AG09309 (cell line): ENCODE results near the gene CNPPD1.

Source experiments
- DNase-seq: peaks from one replicate; pipeline ENCODE4 v3.0.0-alpha.2; 2010; ENCODE audit warnings: low read depth
- H3K4me3 ChIP-seq: 2 replicates; pipeline ENCODE4 v1.5.1; 2011; ENCODE audit warnings: mild to moderate bottlenecking, low read depth, low read length, moderate library complexity; ENCODE audit not compliant: control insufficient read depth
- TF ChIP-seq, protein P1 (sequence below): IDR thresholded peaks from 2 replicates; pipeline ENCODE4 v1.5.1; 2011; ENCODE audit warnings: mild to moderate bottlenecking, low read depth, low read length, inconsistent platforms; ENCODE audit not compliant: insufficient read depth, control insufficient read depth; ENCODE audit errors: missing control alignments

CNPPD1 gene

DNA sequence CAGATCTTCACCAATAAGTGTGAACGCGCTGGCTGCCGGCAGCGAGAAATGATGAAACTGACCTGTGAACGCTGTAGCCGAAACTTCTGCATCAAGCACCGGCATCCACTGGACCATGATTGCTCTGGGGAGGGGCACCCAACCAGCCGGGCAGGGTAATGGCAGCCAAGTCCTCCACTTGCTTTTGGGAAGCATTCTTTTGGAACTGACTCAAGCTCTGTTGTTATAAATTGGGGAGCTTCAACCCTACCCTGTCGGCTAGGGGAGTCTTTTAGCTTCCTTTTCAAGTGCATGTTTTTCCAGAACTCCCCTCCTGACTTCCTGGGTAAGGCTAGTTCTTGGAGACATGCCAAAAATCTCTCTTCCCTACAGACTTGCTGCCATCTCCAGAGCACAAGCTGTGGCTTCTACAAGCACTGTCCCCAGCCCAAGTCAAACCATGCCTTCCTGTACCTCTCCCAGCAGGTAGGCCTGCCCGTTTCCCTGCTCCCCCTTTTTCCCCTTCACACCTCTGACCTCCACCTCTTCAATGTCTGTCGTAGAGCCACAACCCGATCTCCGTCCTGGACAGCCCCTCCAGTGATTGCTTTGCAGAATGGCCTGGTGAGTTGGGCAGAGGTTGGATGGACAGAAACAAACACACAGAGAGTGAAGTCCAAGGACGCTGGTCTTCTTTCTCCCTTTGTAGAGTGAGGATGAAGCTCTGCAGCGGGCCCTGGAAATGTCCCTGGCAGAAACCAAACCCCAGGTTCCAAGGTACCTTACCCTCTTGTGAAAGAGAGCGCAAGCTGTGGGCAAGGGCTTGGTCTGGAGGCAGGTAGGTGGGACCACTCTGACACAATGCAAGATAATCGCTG lies 31.4 kb upstream of the CNPPD1 start:
- H3K4me3 ChIP-seq = peak overlapping the region; percentile 82; the same call in 1 of the 2 replicates
- no peak for DNase-seq
- TF ChIP-seq, protein P1, sequence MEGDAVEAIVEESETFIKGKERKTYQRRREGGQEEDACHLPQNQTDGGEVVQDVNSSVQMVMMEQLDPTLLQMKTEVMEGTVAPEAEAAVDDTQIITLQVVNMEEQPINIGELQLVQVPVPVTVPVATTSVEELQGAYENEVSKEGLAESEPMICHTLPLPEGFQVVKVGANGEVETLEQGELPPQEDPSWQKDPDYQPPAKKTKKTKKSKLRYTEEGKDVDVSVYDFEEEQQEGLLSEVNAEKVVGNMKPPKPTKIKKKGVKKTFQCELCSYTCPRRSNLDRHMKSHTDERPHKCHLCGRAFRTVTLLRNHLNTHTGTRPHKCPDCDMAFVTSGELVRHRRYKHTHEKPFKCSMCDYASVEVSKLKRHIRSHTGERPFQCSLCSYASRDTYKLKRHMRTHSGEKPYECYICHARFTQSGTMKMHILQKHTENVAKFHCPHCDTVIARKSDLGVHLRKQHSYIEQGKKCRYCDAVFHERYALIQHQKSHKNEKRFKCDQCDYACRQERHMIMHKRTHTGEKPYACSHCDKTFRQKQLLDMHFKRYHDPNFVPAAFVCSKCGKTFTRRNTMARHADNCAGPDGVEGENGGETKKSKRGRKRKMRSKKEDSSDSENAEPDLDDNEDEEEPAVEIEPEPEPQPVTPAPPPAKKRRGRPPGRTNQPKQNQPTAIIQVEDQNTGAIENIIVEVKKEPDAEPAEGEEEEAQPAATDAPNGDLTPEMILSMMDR = no peak

DNA sequence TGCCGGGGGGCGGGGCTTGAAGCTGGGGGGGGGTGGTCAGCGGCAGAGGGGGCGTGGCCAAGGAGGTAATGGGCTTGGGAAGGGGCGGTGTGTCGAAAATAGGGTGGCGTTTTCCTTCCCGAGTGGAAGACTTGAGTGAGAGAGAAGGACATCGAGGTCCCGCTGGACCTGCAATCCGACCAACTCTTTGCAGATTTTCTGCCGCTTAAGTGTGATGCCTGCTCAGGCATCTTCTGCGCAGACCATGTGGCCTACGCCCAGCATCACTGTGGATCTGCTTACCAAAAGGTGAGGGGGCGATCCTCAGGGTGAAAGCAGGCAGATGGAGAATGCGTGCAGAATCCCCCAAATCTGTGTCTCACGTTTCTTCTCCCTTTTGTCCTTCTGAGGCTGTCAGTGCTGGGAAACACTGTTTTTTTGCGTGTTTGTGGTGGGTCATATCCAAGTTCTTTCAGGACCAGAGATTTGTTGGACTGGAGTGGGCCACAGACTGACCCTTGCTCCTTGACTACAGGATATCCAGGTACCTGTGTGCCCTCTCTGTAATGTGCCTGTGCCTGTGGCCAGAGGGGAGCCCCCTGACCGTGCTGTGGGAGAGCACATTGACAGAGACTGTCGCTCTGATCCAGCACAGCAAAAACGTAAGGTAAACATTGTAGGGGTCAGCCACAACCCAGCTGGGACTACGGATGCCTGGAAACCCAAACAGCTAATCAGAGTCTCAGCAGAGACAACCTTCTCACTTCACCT lies 30.6 kb upstream of the CNPPD1 start:
- TF ChIP-seq, protein P1 = no peak
- DNase-seq = no peak
- H3K4me3 ChIP-seq = peak overlapping the region; percentile 82

DNA sequence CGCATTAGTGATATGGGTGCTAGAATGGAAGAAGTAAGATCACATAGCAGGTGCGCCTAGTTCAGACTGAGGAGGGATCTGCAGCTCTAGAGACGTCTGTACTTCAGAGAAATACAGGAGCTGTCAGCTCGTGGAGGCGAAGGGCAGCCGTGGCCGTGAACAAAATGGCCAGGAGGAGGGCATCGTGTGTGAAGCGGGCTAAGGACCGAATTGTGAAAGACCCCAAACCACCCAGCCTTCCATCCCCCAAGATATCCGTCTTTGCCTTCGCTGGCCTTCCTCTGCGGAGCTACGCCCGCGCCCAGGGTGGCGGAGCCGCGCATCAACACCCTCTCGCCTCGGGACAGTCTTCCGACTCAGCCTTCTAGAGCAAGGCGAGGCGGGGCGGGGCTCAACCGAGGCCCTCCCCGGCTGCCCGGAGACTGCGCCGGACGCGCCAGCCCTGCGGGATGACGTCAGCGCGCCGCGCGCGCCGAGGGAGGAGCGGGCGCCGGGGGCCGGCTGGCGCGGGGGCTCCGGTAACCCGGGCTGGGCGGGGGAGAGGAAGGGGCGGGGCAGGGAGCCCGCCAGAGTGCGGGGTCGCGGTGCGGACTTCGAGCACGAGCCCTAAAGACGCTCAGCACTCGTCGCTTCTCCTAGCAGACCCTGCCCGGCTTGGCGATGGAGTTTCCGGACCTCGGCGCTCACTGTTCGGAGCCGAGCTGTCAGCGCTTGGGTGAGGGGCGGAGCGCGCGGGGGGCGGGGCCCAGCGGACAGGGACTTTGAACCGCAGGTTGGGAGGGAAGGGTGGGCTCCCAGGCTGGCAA lies 29.8 kb upstream of the CNPPD1 start, which contains the start of gene ZFAND2B:
TSS of gene ZFAND2B (plus strand) at position 455 of the 806 bp plus-strand sequence. CDS start at position 661, 206 bp downstream.
- peak within 1 kb of the TSS; percentile 82 for H3K4me3 ChIP-seq
- TF ChIP-seq, protein P1 = no peak
- no peak for DNase-seq

DNA sequence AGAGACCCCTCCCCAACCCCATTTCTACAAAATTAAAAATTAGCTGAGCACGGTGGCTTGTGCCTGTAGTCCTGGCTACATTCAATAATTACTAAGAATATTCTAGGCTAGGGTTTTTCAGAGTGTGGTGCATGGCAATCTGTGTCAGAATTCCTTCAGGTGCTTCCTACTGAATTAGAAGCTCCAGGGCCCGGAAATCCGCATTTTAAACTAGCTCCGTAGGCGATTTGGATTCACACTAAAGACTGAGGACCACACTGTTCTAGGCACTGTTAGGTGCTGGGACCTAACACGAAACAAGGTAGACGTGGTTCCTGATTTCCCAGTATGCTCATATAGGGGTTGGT lies 29.2 kb upstream of the CNPPD1 start:
- no peak for DNase-seq
- TF ChIP-seq, protein P1 = no peak
- H3K4me3 ChIP-seq = peak overlapping the region; percentile 82

DNA sequence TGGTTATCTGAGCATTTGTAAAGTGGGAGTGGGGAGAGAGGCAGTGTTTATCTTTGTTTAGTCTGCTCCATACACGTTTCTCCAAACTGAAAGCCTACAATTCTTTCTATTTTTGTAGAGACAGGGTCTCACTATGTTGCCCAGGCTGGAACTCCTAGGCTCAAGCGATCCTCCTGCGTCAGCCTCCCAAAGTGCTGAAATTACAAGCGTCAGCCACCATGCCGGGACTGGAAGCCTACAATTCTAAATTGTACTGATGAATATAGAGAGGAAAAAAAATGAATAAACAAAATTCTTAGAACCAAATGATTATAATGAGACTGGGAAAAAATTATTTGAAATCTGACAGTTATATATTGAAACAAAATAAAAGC lies 28.4 kb upstream of the CNPPD1 start:
- DNase-seq = no peak
- TF ChIP-seq, protein P1 = no peak
- no peak overlapping the region for H3K4me3 ChIP-seq
